Activated T-cell treated with anti-CD3 and anti-CD28 coated beads for 4 hours (primary cell): Measurements from ENCODE around the gene ADAMTS7.
"Not testable (repeated sequence)": the region's sequence is repeated elsewhere in the genome, so short reads cannot be mapped to it uniquely, and the experiment has no call there.

Source experiments
- DNase-seq: peaks from one replicate; pipeline ENCODE4 v3.0.0-alpha.2; 2020

Gene ADAMTS7

GRCh38 chr15:78765154-78765860, 46.0 kb downstream of the ADAMTS7 start:
- not testable (repeated sequence) for DNase-seq

GRCh38 chr15:78764340-78765153, 46.7 kb downstream of the ADAMTS7 start:
- not testable (repeated sequence) for DNase-seq

GRCh38 chr15:78763796-78764241, 47.4 kb downstream of the ADAMTS7 start:
- no peak for DNase-seq

GRCh38 chr15:78762985-78763795, 48.1 kb downstream of the ADAMTS7 start:
- DNase-seq, result no peak

GRCh38 chr15:78762386-78762961, 48.8 kb downstream of the ADAMTS7 start:
- not testable (repeated sequence) for DNase-seq

GRCh38 chr15:78761891-78762385, 49.3 kb downstream of the ADAMTS7 start:
- DNase-seq, result no peak

GRCh38 chr15:78761475-78761874, 49.8 kb downstream of the ADAMTS7 start:
- peak; percentile 44 for DNase-seq

- no peak for DNase-seq
Observed at GRCh38 chr15:78761020-78761419, 50.2 kb downstream of the ADAMTS7 start.

- DNase-seq, result not testable (repeated sequence)
Observed at GRCh38 chr15:78760091-78760882, 51.0 kb downstream of the ADAMTS7 start.

- not testable (repeated sequence) for DNase-seq
Observed at GRCh38 chr15:78759361-78759998, 51.8 kb downstream of the ADAMTS7 start.

- DNase-seq, result not testable (repeated sequence)
Observed at GRCh38 chr15:78758486-78759200, 52.6 kb downstream of the ADAMTS7 start.

GRCh38 chr15:78758084-78758483, 53.2 kb downstream of the ADAMTS7 start:
- not testable (repeated sequence) for DNase-seq

- DNase-seq, result no peak
Observed at GRCh38 chr15:78757636-78757905, 53.7 kb downstream of the ADAMTS7 start.

- DNase-seq, result not testable (repeated sequence)
Observed at GRCh38 chr15:78756781-78757635, 54.3 kb downstream of the ADAMTS7 start.

GRCh38 chr15:78755900-78756591, 55.2 kb downstream of the ADAMTS7 start:
- DNase-seq, result not testable (repeated sequence)

- not testable (repeated sequence) for DNase-seq
Observed at GRCh38 chr15:78754637-78755280, 56.5 kb downstream of the ADAMTS7 start.

GRCh38 chr15:78753751-78754535, 57.3 kb downstream of the ADAMTS7 start:
- DNase-seq, result not testable (repeated sequence)

GRCh38 chr15:78753359-78753659, 58.0 kb downstream of the ADAMTS7 start:
- not testable (repeated sequence) for DNase-seq
